Fibroblast of pulmonary artery (primary cell): ENCODE results near the gene COG8.

Source experiments
- DNase-seq: peaks from one replicate; pipeline ENCODE4 v3.0.0-alpha.2; 2010; ENCODE audit warnings: low read depth
- H3K4me3 ChIP-seq: replicated peaks from 2 replicates; pipeline ENCODE4 v1.5.1; 2011; ENCODE audit warnings: low read depth, mild to moderate bottlenecking, control low read depth, low read length, moderate library complexity
- TF ChIP-seq, protein P1 (sequence below): IDR thresholded peaks from 2 replicates; pipeline ENCODE4 v1.5.1; 2011; ENCODE audit warnings: mild to moderate bottlenecking, control low read depth, low read length, inconsistent platforms; ENCODE audit errors: missing control alignments

COG8 gene

DNA sequence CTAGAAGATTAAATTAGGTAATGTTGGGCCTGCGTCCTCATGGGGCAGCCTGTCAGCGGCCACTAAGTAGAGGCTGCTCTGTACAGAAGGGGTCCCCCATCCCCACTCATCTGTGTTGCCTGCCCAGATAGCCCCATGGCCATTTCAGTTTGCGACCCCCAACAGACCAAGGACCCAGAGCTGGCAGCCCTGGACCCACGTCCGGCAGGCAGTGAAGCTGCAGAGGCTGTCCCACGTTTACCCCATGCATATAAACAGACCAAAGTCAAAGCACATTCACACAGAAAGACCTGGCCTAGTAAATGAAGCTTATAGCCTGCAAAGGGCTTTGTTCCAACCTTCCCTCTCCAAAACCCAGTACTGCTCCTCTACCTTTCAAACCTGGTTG is 13.6 kb downstream of the COG8 start:
- TF ChIP-seq, protein P1, sequence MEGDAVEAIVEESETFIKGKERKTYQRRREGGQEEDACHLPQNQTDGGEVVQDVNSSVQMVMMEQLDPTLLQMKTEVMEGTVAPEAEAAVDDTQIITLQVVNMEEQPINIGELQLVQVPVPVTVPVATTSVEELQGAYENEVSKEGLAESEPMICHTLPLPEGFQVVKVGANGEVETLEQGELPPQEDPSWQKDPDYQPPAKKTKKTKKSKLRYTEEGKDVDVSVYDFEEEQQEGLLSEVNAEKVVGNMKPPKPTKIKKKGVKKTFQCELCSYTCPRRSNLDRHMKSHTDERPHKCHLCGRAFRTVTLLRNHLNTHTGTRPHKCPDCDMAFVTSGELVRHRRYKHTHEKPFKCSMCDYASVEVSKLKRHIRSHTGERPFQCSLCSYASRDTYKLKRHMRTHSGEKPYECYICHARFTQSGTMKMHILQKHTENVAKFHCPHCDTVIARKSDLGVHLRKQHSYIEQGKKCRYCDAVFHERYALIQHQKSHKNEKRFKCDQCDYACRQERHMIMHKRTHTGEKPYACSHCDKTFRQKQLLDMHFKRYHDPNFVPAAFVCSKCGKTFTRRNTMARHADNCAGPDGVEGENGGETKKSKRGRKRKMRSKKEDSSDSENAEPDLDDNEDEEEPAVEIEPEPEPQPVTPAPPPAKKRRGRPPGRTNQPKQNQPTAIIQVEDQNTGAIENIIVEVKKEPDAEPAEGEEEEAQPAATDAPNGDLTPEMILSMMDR: no peak
- H3K4me3 ChIP-seq: no peak overlapping the region

GRCh38 chr16:69324585-69325253 is 14.6 kb downstream of the COG8 start:
- TF ChIP-seq, protein P1: no peak
- no peak overlapping the region for H3K4me3 ChIP-seq
- no peak for DNase-seq

More for the DNA sequence above, 13.6 kb downstream of the COG8 start:
- no peak for DNase-seq

DNA sequence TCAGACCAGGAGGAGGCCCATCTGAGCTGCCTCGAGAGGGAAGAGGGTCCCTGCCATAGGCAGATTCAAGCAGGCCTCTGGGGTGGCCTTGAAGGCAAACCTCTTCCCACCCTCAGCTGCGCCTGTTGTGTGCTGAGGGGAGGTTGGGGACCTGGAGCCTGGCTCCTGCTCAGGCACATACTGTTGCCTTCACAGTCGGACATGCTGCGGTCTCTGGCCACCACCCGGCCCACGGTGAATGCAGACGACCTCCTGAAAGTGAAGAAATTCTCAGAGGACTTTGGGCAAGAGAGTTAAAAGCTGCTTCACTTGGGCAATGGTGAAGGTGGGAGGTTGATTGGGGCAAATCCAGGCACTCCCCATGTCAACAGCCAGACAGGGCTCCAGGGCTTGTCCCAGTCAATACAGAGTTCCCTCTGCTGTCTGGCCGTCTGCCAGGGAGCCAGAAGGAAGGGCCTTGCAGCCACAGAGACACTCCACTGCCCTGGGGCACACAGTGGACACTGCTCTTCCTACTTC is 15.3 kb downstream of the COG8 start:
- TF ChIP-seq, protein P1: no peak
- DNase-seq: no peak
- H3K4me3 ChIP-seq: no peak overlapping the region

GRCh38 chr16:69323415-69323814 is 15.9 kb downstream of the COG8 start:
- no peak for DNase-seq
- TF ChIP-seq, protein P1: no peak
- H3K4me3 ChIP-seq: no peak overlapping the region

DNA sequence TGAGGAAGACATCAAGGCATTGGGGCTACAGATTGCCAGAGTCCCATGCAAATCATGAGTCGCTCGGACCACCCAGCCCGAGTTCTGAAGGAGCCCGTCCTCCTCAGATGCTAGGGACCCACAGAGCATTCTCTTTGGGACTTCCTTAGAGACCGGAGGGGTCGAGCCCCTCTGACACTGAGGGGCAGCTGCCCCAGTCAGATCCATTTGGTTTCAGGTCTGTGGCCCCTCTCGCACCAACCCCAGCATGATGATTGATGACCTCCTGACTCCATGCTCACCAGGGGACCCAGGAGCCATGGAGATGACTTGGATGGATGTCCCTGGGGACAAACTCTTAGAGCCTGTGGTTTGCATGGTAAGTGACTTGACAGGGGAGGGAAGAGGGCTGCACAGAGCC is 17.0 kb downstream of the COG8 start:
- TF ChIP-seq, protein P1: no peak
- H3K4me3 ChIP-seq: no peak overlapping the region
- DNase-seq: no peak

- no peak overlapping the region for H3K4me3 ChIP-seq
- DNase-seq: no peak
- TF ChIP-seq, protein P1: no peak
Observed at GRCh38 chr16:69321080-69321479, 18.3 kb downstream of the COG8 start.

GRCh38 chr16:69320740-69321073 is 18.7 kb downstream of the COG8 start:
- TF ChIP-seq, protein P1: no peak
- DNase-seq: no peak
- no peak overlapping the region for H3K4me3 ChIP-seq
